ENCODE data around the gene RBM34. TPM values are rescaled to one million over a fixed set of nuclear protein-coding genes. Genes with fewer than 3 reads are reported as not detected.
"Not testable (repeated sequence)": the region's sequence is repeated elsewhere in the genome, so short reads cannot be mapped to it uniquely, and the experiment has no call there.

The RBM34 gene
- total RNA-seq, 2 experiments from 2014 or later = 46.4 to 93.7 TPM

DNA sequence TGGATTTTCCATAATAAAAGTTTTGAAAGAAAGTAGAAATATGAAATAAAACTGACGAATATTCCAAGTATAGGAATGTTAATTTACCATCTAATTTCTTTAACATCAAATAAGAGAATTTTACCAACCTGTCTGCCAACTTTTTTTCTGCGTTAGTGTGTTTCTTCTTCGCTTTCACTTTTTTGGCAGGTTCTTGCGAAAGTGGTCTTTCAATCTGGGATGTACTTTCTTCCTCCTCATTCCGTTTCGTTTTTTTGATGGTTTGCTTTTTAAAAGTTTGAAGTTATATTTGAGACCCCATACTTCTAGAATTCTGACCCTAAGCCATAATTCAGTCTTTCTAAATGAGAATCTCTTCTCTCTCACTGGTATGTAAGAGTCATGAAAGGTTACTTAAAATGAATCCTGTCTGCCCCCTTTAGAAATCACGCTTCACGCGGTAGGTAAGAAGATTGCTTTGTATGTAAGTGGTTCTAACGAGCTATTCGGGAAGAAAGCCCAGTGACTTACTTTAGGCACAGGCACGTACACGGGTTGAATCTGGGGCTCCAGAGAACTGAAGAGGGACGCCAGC, 580 bp downstream of the RBM34 start:
- TF ChIP-seq EZH2phosphoT487 (IDR thresholded peaks at IDR 0.05; ENCODE audit: borderline replicate concordance, low read depth, low read length) (no peak), CTCF (conservative IDR thresholded peaks at IDR 0.05; ENCODE audit: low read length) (no peak; the same call in 1 of the 2 replicates)
- ChIA-PET POLR2A (interaction anchor here (0.6 to 1.9 kb wide), 9 partner anchors 13 to 372 kb away, joined by 3 to 7 read pairs (median 4); partner anchors contain the start of genes TBCE and TOMM20), CTCF (ENCODE audit: unreplicated experiment) (interaction anchor here (0.5 to 0.6 kb wide), 2 partner anchors 38 to 1192 kb away, joined by 3 read pairs; no protein-coding TSS in a partner anchor)
- peak overlapping the region; percentile 64 for H3K27ac ChIP-seq (ENCODE audit: low read depth, low read length, poor library complexity, severe bottlenecking)
- H3K4me1 ChIP-seq (ENCODE audit: insufficient read depth, low read length, poor library complexity, severe bottlenecking) = peaks cover 18% of the 10 kb centered on the region
- H3K4me3 ChIP-seq (ENCODE audit: low read depth, low read length, poor library complexity, severe bottlenecking) = peak overlapping the region; percentile 85
- H2AFZ ChIP-seq (ENCODE audit: low read length) = peak overlapping the region; percentile 91; the same call in 1 of the 2 replicates
- no peaks in the 10 kb centered on the region for H4K20me1 ChIP-seq (ENCODE audit: insufficient read depth, low read length)
- no peaks in the 10 kb centered on the region for H3K9me3 ChIP-seq (ENCODE audit: low read length)
- peaks cover 25% of the 10 kb centered on the region for H3K79me2 ChIP-seq (ENCODE audit: insufficient read depth, low read depth, low read length)
- peak overlapping the region; percentile 86 for H3K4me2 ChIP-seq (ENCODE audit: low read length)
- intact Hi-C loops (cut with micrococcal nuclease; ENCODE audit: unreplicated experiment) = loop anchor here (2.0 to 5.0 kb wide), 2 partner anchors 56 to 167 kb away; partner anchors contain the start of genes ARID4B and GGPS1
- peaks cover 41% of the 10 kb centered on the region for H3K36me3 ChIP-seq (ENCODE audit: insufficient read depth, low read length)
- H3K9me2 ChIP-seq (ENCODE audit: insufficient read depth, low read length) = no peaks in the 10 kb centered on the region
- DNase-seq (ENCODE audit: low spot score) = peak; percentile 80
- BruUV-seq (replicated peaks) = TSS peak; percentile 87

- H4K20me1 ChIP-seq (ENCODE audit: insufficient read depth, low read length); H3K9me3 ChIP-seq (ENCODE audit: low read length); CTCF ChIA-PET (ENCODE audit: unreplicated experiment); H2AFZ ChIP-seq (ENCODE audit: low read length); H3K9me2 ChIP-seq (ENCODE audit: insufficient read depth, low read length); BruUV-seq (replicated peaks); H3K27ac ChIP-seq (ENCODE audit: low read depth, low read length, poor library complexity, severe bottlenecking): not testable (repeated sequence)
- peaks cover 18% of the 10 kb centered on the region for H3K4me1 ChIP-seq (ENCODE audit: insufficient read depth, low read length, poor library complexity, severe bottlenecking)
- H3K4me3 ChIP-seq (ENCODE audit: low read depth, low read length, poor library complexity, severe bottlenecking) = peak overlapping the region; percentile 85
- intact Hi-C loops (cut with micrococcal nuclease; ENCODE audit: unreplicated experiment) = loop anchor here (2.0 to 5.0 kb wide), 2 partner anchors 55 to 167 kb away; partner anchors contain the start of genes ARID4B and GGPS1
- peak; percentile 27 for DNase-seq (ENCODE audit: low spot score)
- peaks cover 25% of the 10 kb centered on the region for H3K79me2 ChIP-seq (ENCODE audit: insufficient read depth, low read depth, low read length)
- peaks cover 46% of the 10 kb centered on the region for H3K36me3 ChIP-seq (ENCODE audit: insufficient read depth, low read length)
- POLR2A ChIA-PET = interaction anchor here (0.7 to 1.9 kb wide), 6 partner anchors 13 to 345 kb away, joined by 3 to 7 read pairs (median 4); partner anchors contain the start of genes B3GALNT2, TBCE and TOMM20
- peak overlapping the region; percentile 86 for H3K4me2 ChIP-seq (ENCODE audit: low read length)
Observed at GRCh38 chr1:235159930-235160329, 1.1 kb downstream of the RBM34 start.

DNA sequence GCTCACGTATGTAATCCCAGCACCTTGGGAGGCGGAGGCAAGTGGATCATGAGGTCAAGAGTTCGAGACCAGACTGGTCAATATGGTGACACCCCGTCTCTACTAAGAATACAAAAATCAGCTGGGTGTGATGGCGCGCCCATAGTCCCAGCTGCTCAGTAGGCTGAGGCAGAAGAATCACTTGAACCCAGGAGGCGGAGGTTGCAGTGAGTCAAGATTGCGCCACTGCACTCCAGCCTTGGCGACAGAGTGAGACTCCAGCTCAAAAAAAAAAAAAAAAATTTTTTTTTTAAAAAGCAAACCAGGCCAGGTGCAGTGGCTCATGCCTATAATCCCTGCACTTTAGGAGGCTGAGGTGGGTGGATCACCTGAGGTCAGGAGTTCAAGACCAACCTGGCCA, 1.8 kb downstream of the RBM34 start:
- POLR2A ChIA-PET = interaction anchor here (0.6 to 1.9 kb wide), 11 partner anchors 12 to 1640 kb away, joined by 3 to 5 read pairs (median 3); partner anchors contain the start of gene B3GALNT2
- H3K9me2 ChIP-seq (ENCODE audit: insufficient read depth, low read length); CTCF ChIA-PET (ENCODE audit: unreplicated experiment); BruUV-seq (replicated peaks); H3K4me3 ChIP-seq (ENCODE audit: low read depth, low read length, poor library complexity, severe bottlenecking); intact Hi-C loops (cut with micrococcal nuclease; ENCODE audit: unreplicated experiment); H3K9me3 ChIP-seq (ENCODE audit: low read length); DNase-seq (ENCODE audit: low spot score); H3K27ac ChIP-seq (ENCODE audit: low read depth, low read length, poor library complexity, severe bottlenecking); H2AFZ ChIP-seq (ENCODE audit: low read length); H4K20me1 ChIP-seq (ENCODE audit: insufficient read depth, low read length): not testable (repeated sequence)
- Histone ChIP-seq H3K36me3 (ENCODE audit: insufficient read depth, low read length) (peaks cover 52% of the 10 kb centered on the region), H3K79me2 (ENCODE audit: insufficient read depth, low read depth, low read length) (peaks cover 25% of the 10 kb centered on the region), H3K4me2 (ENCODE audit: low read length) (peak overlapping the region; percentile 86), H3K4me1 (ENCODE audit: insufficient read depth, low read length, poor library complexity, severe bottlenecking) (peaks cover 18% of the 10 kb centered on the region)

Data from OCI-LY7 (cell line).